GM23248 (cell line): ENCODE results near the gene ELOF1. TPM values are rescaled to one million over a fixed set of nuclear protein-coding genes. Genes with fewer than 3 reads are reported as not detected.

Experiments used
- DNase-seq: peaks from one replicate; pipeline ENCODE4 v3.0.0-alpha.2; 2015
- H2AFZ ChIP-seq: fragments of 200-600 bp; sonication (generic); 2 replicates; pipeline ENCODE4 v1.6.1; 2016; ENCODE audit warnings: antibody characterized with exemption
- H3F3A ChIP-seq: fragments of 200-600 bp; sonication (generic); 2 replicates; pipeline ENCODE4 v1.6.1; 2016; ENCODE audit warnings: mild to moderate bottlenecking, antibody characterized with exemption, mixed run types; ENCODE audit not compliant: insufficient read depth
- H3K27ac ChIP-seq: fragments of 200-600 bp; sonication (generic); 2 replicates; pipeline ENCODE4 v1.5.1; 2016; ENCODE audit warnings: mild to moderate bottlenecking
- H3K27me3 ChIP-seq: fragments of 200-600 bp; sonication (generic); replicated peaks from 2 replicates; pipeline ENCODE4 v1.6.1; 2016; ENCODE audit warnings: mild to moderate bottlenecking; ENCODE audit not compliant: insufficient read depth
- H3K36me3 ChIP-seq: fragments of 200-600 bp; sonication (generic); 2 replicates; pipeline ENCODE4 v1.6.1; 2016; ENCODE audit warnings: low read depth, mild to moderate bottlenecking
- H3K4me1 ChIP-seq: fragments of 200-600 bp; sonication (generic); 2 replicates; pipeline ENCODE4 v1.6.1; 2016; ENCODE audit warnings: mild to moderate bottlenecking; ENCODE audit not compliant: insufficient read depth
- H3K4me2 ChIP-seq: fragments of 200-600 bp; sonication (generic); one replicate; pipeline ENCODE4 v1.6.1; 2016; ENCODE audit warnings: mild to moderate bottlenecking; ENCODE audit not compliant: unreplicated experiment
- H3K4me3 ChIP-seq: fragments of 200-600 bp; sonication (generic); 2 replicates; pipeline ENCODE4 v1.5.1; 2016; ENCODE audit warnings: mild to moderate bottlenecking
- H3K79me2 ChIP-seq: fragments of 200-600 bp; sonication (generic); 2 replicates; pipeline ENCODE4 v1.6.1; 2016; ENCODE audit warnings: mild to moderate bottlenecking; ENCODE audit not compliant: insufficient read depth
- H3K9ac ChIP-seq: fragments of 200-600 bp; sonication (generic); 2 replicates; pipeline ENCODE4 v1.6.1; 2016; ENCODE audit warnings: mild to moderate bottlenecking
- H3K9me2 ChIP-seq: fragments of 200-600 bp; sonication (generic); 2 replicates; pipeline ENCODE4 v1.6.1; 2016; ENCODE audit warnings: mixed run types, mild to moderate bottlenecking, moderate library complexity; ENCODE audit not compliant: insufficient read depth
- H3K9me3 ChIP-seq: fragments of 200-600 bp; sonication (generic); one replicate; pipeline ENCODE4 v1.6.1; 2017; ENCODE audit warnings: low read depth
- H4K20me1 ChIP-seq: fragments of 200-600 bp; sonication (generic); 2 replicates; pipeline ENCODE4 v1.6.0; 2016; ENCODE audit not compliant: insufficient read depth
- EZH2 ChIP-seq: fragments of 200-600 bp; sonication (generic); IDR thresholded peaks from 2 replicates; pipeline ENCODE4 v1.6.1; 2018; ENCODE audit warnings: antibody characterized with exemption, mild to moderate bottlenecking; ENCODE audit not compliant: insufficient read depth, poor library complexity, severe bottlenecking
- EZH2phosphoT487 ChIP-seq: fragments of 200-600 bp; sonication (generic); IDR thresholded peaks from 2 replicates; pipeline ENCODE4 v1.6.1; 2018; ENCODE audit warnings: antibody characterized with exemption, moderate library complexity, mild to moderate bottlenecking, low read depth; ENCODE audit not compliant: insufficient read depth
- WGBS, 2 experiments: methylation state at CpG; one replicate each; pipeline ENCODE4 v1.1.6; 2015 to 2017; ENCODE audit warnings: low lambda C conversion rate in 2 of 2, low coverage in 1 of 2; ENCODE audit errors: missing lambda C conversion rate in 2 of 2; 5-methylcytosine and 5-hydroxymethylcytosine counted together
- in situ Hi-C: fragments of 300-500 bp; cut with MboI; formaldehyde crosslinking; loops from 2 replicates; pipeline ENCODE4 v1.15.0; 2020
- polyA plus RNA-seq: library from polyadenylated mRNA; unstranded; fragments of >200 nt; fragmentation: Nextera tagmentation; extraction: Ambion mirVana; gene quantifications from 2 replicates; pipeline ENCODE4 v1.2.1, GENCODE V29; 2016
- total RNA-seq: library from RNA; depleted of rRNA; stranded (reverse); fragments of >200 nt; shearing (Covaris generic); gene quantifications from 2 replicates; pipeline ENCODE4 v1.2.3, GENCODE V29; 2014

ELOF1 gene
- total and polyA plus RNA-seq, 2 experiments from 2014 or later = 50.6 to 71.8 TPM

DNA sequence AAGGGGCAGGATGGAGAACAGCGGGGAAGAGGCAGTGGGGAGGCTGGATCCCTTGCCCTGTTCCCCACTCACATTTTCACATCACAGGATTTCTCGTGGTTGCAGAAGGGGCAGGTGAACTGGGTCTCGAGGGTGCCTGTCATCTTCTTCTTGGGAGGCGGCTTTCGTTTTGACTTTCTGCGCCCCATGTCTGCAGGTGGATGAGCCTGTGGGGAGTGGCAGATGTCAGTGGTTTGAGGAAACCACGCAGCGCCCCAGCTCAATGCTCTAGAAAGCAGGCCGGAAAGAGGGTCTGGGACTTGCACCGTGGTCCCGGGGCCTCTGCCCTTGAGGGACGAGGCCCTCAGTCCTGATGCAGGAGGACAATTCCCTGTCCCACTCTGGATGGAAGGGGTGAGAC is 4.9 kb downstream of the ELOF1 start:
- in situ Hi-C loops = no loop called here

DNA sequence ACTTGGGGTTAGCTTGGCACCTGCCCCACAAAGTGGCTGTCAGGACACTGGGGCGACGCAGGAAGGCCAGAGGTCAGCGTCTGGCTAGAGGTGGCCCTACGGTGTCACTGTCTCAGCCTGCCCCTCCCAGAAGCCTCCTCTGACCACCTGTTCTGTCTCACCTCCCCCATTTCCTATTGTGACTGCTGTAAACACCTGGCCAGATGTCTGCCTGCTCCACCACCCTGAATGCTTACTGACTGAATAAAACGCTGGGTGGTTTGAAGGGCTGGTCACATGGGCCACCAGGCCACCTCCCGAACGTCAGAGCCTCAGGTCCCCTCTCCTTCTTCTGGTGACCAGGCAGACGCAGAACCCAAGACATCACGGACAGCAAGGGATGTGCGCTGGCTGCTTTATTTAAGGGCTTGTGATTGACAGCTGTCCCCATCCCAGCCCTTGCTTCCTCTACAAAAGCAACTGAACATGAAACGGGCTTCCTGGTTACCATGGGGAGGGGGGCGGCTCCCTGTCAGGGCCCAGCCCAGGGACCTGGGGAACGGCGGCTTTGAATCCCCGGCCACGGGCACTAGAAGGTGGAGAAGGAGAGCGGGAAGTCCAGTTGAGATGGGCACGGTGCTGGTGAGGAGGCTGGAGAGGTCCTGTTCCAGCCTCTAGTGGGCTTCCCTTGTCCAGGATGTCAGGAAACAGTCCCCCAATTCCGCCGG is 6.2 kb downstream of the ELOF1 start:
- Histone ChIP-seq H3K4me2 (no peak overlapping the region), H3K27ac (no peak overlapping the region), H3F3A (no peaks in the 10 kb centered on the region), H3K27me3 (no peaks in the 10 kb centered on the region), H3K9me3 (no peaks in the 10 kb centered on the region), H3K9me2 (no peaks in the 10 kb centered on the region), H3K4me1 (peaks cover 2% of the 10 kb centered on the region), H3K4me3 (no peak overlapping the region), H2AFZ (no peak overlapping the region), H3K9ac (no peak overlapping the region), H3K79me2 (peaks cover 35% of the 10 kb centered on the region), H3K36me3 (no peaks in the 10 kb centered on the region), H4K20me1 (no peaks in the 10 kb centered on the region)
- 84 to 91% methylated on average over 18 to 20 of the region's 20 CpGs for WGBS, 2 experiments
- no peak for DNase-seq
- in situ Hi-C loops = no loop called here
- no peak for TF ChIP-seq EZH2
- no peak for TF ChIP-seq EZH2phosphoT487

More for the DNA sequence above, 4.9 kb downstream of the ELOF1 start:
- DNase-seq = no peak
- no peaks in the 10 kb centered on the region for H3K9me2 ChIP-seq
- peaks cover 47% of the 10 kb centered on the region for H3K79me2 ChIP-seq
- H3F3A ChIP-seq = no peaks in the 10 kb centered on the region
- peaks cover 5% of the 10 kb centered on the region for H3K4me1 ChIP-seq
- H3K27me3 ChIP-seq = no peaks in the 10 kb centered on the region
- WGBS, 2 experiments = 96% methylated on average over 11 to 12 of the region's 12 CpGs
- no peaks in the 10 kb centered on the region for H4K20me1 ChIP-seq
- H3K4me2 ChIP-seq = no peak overlapping the region
- TF ChIP-seq EZH2phosphoT487 (no peak), EZH2 (no peak)
- no peaks in the 10 kb centered on the region for H3K36me3 ChIP-seq
- H3K4me3 ChIP-seq = no peak overlapping the region
- H2AFZ ChIP-seq = no peak overlapping the region
- no peaks in the 10 kb centered on the region for H3K9me3 ChIP-seq
- no peak overlapping the region for H3K9ac ChIP-seq
- H3K27ac ChIP-seq = no peak overlapping the region

- no peak overlapping the region for H3K27ac ChIP-seq
- H3K9me3 ChIP-seq = no peaks in the 10 kb centered on the region
- H3K4me3 ChIP-seq = no peak overlapping the region
- in situ Hi-C loops = no loop called here
- H4K20me1 ChIP-seq = no peaks in the 10 kb centered on the region
- H3K9ac ChIP-seq = no peak overlapping the region
- no peak overlapping the region for H2AFZ ChIP-seq
- H3K9me2 ChIP-seq = no peaks in the 10 kb centered on the region
- H3K36me3 ChIP-seq = no peaks in the 10 kb centered on the region
- H3K4me1 ChIP-seq = no peaks in the 10 kb centered on the region; the same call in 1 of the 2 replicates
- TF ChIP-seq EZH2phosphoT487 = no peak
- TF ChIP-seq EZH2 = no peak
- WGBS, 2 experiments = 75 to 83% methylated on average over 22 to 26 of the region's 26 CpGs
- H3F3A ChIP-seq = no peaks in the 10 kb centered on the region
- peak; percentile 50 for DNase-seq
- no peaks in the 10 kb centered on the region for H3K27me3 ChIP-seq
- H3K79me2 ChIP-seq = peaks cover 24% of the 10 kb centered on the region
- H3K4me2 ChIP-seq = no peak overlapping the region
Measured at GRCh38 chr19:11551603-11552235, 7.3 kb downstream of the ELOF1 start.

DNA sequence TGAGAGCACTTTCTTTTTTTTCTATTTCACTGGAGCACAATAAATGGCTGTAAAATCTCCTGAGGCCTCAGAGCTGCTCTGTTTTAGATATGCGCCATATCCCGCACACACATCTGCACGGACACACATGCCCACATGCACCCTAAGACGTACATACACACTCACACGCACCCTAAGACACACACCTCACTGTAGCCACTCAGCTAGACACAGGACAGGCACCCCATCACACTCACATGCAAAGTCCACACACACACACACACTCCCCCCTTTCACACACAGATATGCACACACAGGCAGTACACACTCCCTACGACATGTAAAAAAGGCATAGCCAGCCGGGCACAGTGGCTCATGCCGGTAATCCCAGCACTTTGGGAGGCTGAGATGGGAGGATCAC is 8.8 kb downstream of the ELOF1 start:
- Histone ChIP-seq H3K4me3 (no peak overlapping the region), H3K9me2 (no peaks in the 10 kb centered on the region), H3K36me3 (no peaks in the 10 kb centered on the region), H4K20me1 (no peaks in the 10 kb centered on the region), H3K4me1 (no peaks in the 10 kb centered on the region), H3K9me3 (no peaks in the 10 kb centered on the region), H3K27ac (no peak overlapping the region), H3K4me2 (no peak overlapping the region), H3K79me2 (peaks cover 10% of the 10 kb centered on the region), H3K9ac (no peak overlapping the region), H3F3A (no peaks in the 10 kb centered on the region), H2AFZ (no peak overlapping the region), H3K27me3 (no peaks in the 10 kb centered on the region)
- in situ Hi-C loops = no loop called here
- DNase-seq = no peak
- 90 to 91% methylated on average over 8 of the region's 8 CpGs for WGBS, 2 experiments
- no peak for TF ChIP-seq EZH2phosphoT487
- no peak for TF ChIP-seq EZH2
